H1 (cell line): ENCODE measurements around the gene CNOT2.

Source experiments
- ATF2 ChIP-seq: IDR thresholded peaks from 2 replicates; pipeline ENCODE4 v1.6.1; 2012; ENCODE audit warnings: low read length, inconsistent platforms
- BRCA1 ChIP-seq: IDR thresholded peaks from 2 replicates; pipeline ENCODE4 v1.6.1; 2012; ENCODE audit warnings: low read depth, low read length, improper control_type of control experiment
- CTCF ChIP-seq, 3 experiments: IDR thresholded peaks; 1 replicate in 2 of 3; 2 replicates in 1 of 3; pipeline versions ENCODE4 v1.5.1 to v1.6.1; 2011; ENCODE audit warnings: low read length in 3 of 3, mild to moderate bottlenecking in 3 of 3, inconsistent platforms in 2 of 3, low read depth in 1 of 3, moderate library complexity in 1 of 3; ENCODE audit not compliant: insufficient read depth in 1 of 3; ENCODE audit errors: control extremely low read depth in 1 of 3
- E2F6 ChIP-seq: IDR thresholded peaks from 2 replicates; pipeline ENCODE4 v1.6.1; 2012; ENCODE audit warnings: inconsistent platforms
- FOSL1 ChIP-seq: IDR thresholded peaks from 2 replicates; pipeline ENCODE4 v1.6.1; 2011; ENCODE audit warnings: mild to moderate bottlenecking, low read depth, low read length, moderate library complexity; ENCODE audit not compliant: insufficient read depth
- PHF8 ChIP-seq: fragments of 200-600 bp; sonication (generic); conservative IDR thresholded peaks from 2 replicates; pipeline ENCODE4 v1.7.1; 2012; ENCODE audit warnings: low read depth, mild to moderate bottlenecking, inconsistent platforms, low read length, moderate library complexity
- POLR2A ChIP-seq, 2 experiments: IDR thresholded peaks; 1 replicate in 1 of 2; 2 replicates in 1 of 2; pipeline ENCODE4 v1.6.1; 2011; ENCODE audit warnings: low read depth in 2 of 2, low read length in 2 of 2, mild to moderate bottlenecking in 2 of 2; ENCODE audit errors: control extremely low read depth in 1 of 2
- POLR2AphosphoS5 ChIP-seq: IDR thresholded peaks from 2 replicates; pipeline ENCODE4 v1.6.1; 2011; ENCODE audit warnings: low read depth, low read length
- RNF2 ChIP-seq: fragments of 200-900, 300-1000 bp; sonication (generic); IDR thresholded peaks from 2 replicates; pipeline ENCODE4 v1.7.1; 2016; ENCODE audit warnings: borderline replicate concordance, low read depth, mild to moderate bottlenecking, antibody characterized with exemption, low read length; ENCODE audit not compliant: poor library complexity, severe bottlenecking; ENCODE audit errors: missing control alignments
- TBP ChIP-seq: IDR thresholded peaks from 2 replicates; pipeline ENCODE4 v1.6.1; 2011; ENCODE audit warnings: low read depth, low read length, improper control_type of control experiment
- YY1 ChIP-seq: IDR thresholded peaks from 2 replicates; pipeline ENCODE4 v1.6.1; 2011; ENCODE audit warnings: low read depth, mild to moderate bottlenecking, low read length
- ZNF274 ChIP-seq: IDR thresholded peaks from 2 replicates; pipeline ENCODE4 v1.7.0; 2012; ENCODE audit warnings: low read length, borderline replicate concordance; ENCODE audit errors: extremely low read depth

- TF ChIP-seq CTCF (IDR thresholded peaks at IDR 0.05; ENCODE audit: control extremely low read depth in 1 of 3, insufficient read depth in 1 of 3, low read depth in 1 of 3, low read length in 3 of 3) (no peak), POLR2A (IDR thresholded peaks at IDR 0.05; ENCODE audit: control extremely low read depth in 1 of 2, low read depth in 2 of 2, low read length in 2 of 2) (no peak), E2F6 (no peak), YY1 (no peak), ATF2 (no peak), BRCA1 (no peak), FOSL1 (no peak), RNF2 (no peak), ZNF274 (no peak), TBP (no peak), PHF8 (no peak), POLR2AphosphoS5 (no peak)
Observed at GRCh38 chr12:70277973-70278372, 34.7 kb downstream of the CNOT2 start.
